ENCODE results near the gene ADAMTS12. TPM values are rescaled to one million over a fixed set of nuclear protein-coding genes. Genes with fewer than 3 reads are reported as not detected.

ADAMTS12 gene
- total RNA-seq, 1 experiment from 2014 or later, result 0.18 TPM

- H4K20me1 ChIP-seq (ENCODE audit: low read length), result no peaks in the 10 kb centered on the region
- POLR2A ChIA-PET (ENCODE audit: unreplicated experiment), result no interaction called here
- no peaks in the 10 kb centered on the region for H3K79me2 ChIP-seq (ENCODE audit: low read length)
Measured at GRCh38 chr5:33755231-33755630, 136.6 kb downstream of the ADAMTS12 start.

GRCh38 chr5:33753704-33754103, 138.1 kb downstream of the ADAMTS12 start:
- POLR2A ChIA-PET (ENCODE audit: unreplicated experiment), result no interaction called here
- no peak overlapping the region for H3K4me3 ChIP-seq (ENCODE audit: low read length)
- no peaks in the 10 kb centered on the region for H3K27me3 ChIP-seq (ENCODE audit: low read length)
- H3K9me2 ChIP-seq (replicated peaks; ENCODE audit: low read length), result no peaks in the 10 kb centered on the region
- H3F3A ChIP-seq (ENCODE audit: low read length, unreplicated experiment), result no peaks in the 10 kb centered on the region
- no peaks in the 10 kb centered on the region for H3K79me2 ChIP-seq (ENCODE audit: low read length)
- no peak overlapping the region for H2AFZ ChIP-seq (ENCODE audit: low read length)
- no peak for TF ChIP-seq EZH2phosphoT487 (IDR thresholded peaks at IDR 0.05; ENCODE audit: borderline replicate concordance, low read length)
- no peak for TF ChIP-seq EZH2 (IDR thresholded peaks at IDR 0.05; ENCODE audit: low read length, unreplicated experiment)
- TF ChIP-seq CTCF (conservative IDR thresholded peaks at IDR 0.05; ENCODE audit: low read depth, low read length), result no peak
- no peaks in the 10 kb centered on the region for H3K36me3 ChIP-seq (ENCODE audit: low read depth, low read length)
- H3K9me3 ChIP-seq (ENCODE audit: low read length), result no peaks in the 10 kb centered on the region
- peak; percentile 21 for DNase-seq
- no peak for ATAC-seq
- no peaks in the 10 kb centered on the region for H4K20me1 ChIP-seq (ENCODE audit: low read length)
- H3K9ac ChIP-seq (ENCODE audit: low read length), result no peak overlapping the region
- H3K4me1 ChIP-seq (ENCODE audit: insufficient read depth, low read length), result no peaks in the 10 kb centered on the region
- H3K27ac ChIP-seq (ENCODE audit: low read length), result no peak overlapping the region
- no TSS peak for BruUV-seq (replicated peaks)
- intact Hi-C loops (cut with micrococcal nuclease), result no loop called here
- H3K4me2 ChIP-seq (ENCODE audit: low read length), result no peak overlapping the region
- CTCF ChIA-PET, result no interaction called here

More at GRCh38 chr5:33755231-33755630, 136.6 kb downstream of the ADAMTS12 start:
- ATAC-seq (no peak), DNase-seq (no peak)
- Histone ChIP-seq H3K27ac (ENCODE audit: low read length) (no peak overlapping the region), H3K4me3 (ENCODE audit: low read length) (no peak overlapping the region), H3K9ac (ENCODE audit: low read length) (no peak overlapping the region), H3K36me3 (ENCODE audit: low read depth, low read length) (no peaks in the 10 kb centered on the region), H3K9me2 (replicated peaks; ENCODE audit: low read length) (no peaks in the 10 kb centered on the region), H2AFZ (ENCODE audit: low read length) (no peak overlapping the region), H3K27me3 (ENCODE audit: low read length) (no peaks in the 10 kb centered on the region), H3K4me2 (ENCODE audit: low read length) (no peak overlapping the region), H3F3A (ENCODE audit: low read length, unreplicated experiment) (no peaks in the 10 kb centered on the region), H3K9me3 (ENCODE audit: low read length) (no peaks in the 10 kb centered on the region), H3K4me1 (ENCODE audit: insufficient read depth, low read length) (no peaks in the 10 kb centered on the region)
- TF ChIP-seq EZH2 (IDR thresholded peaks at IDR 0.05; ENCODE audit: low read length, unreplicated experiment) (no peak), EZH2phosphoT487 (IDR thresholded peaks at IDR 0.05; ENCODE audit: borderline replicate concordance, low read length) (no peak), CTCF (conservative IDR thresholded peaks at IDR 0.05; ENCODE audit: low read depth, low read length) (no peak)
- BruUV-seq (replicated peaks), result no TSS peak
- intact Hi-C loops (cut with micrococcal nuclease), result no loop called here
- CTCF ChIA-PET, result no interaction called here

DNA sequence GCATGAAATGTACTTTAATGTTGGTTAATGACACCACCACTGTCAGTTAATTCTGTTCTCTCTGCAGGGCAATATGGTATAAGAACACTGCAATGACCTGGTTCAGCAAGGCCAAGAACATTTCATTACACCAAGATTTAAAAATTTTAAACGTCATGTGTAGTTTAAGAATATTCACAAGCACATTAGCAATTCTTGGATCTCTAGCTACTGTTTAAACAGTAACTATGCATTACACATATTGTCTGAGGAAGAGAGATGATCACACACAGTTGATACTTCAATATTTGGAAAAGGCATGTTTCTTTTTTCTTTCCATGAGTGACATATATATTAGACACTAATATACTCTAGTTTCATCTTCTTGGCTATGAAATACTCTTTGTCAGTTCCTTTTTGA, 143.0 kb downstream of the ADAMTS12 start:
- BruUV-seq (replicated peaks), result no TSS peak
- no peak overlapping the region for H3K4me2 ChIP-seq (ENCODE audit: low read length)
- intact Hi-C loops (cut with micrococcal nuclease), result no loop called here
- H3K9ac ChIP-seq (ENCODE audit: low read length), result no peak overlapping the region
- no peaks in the 10 kb centered on the region for H3K9me2 ChIP-seq (replicated peaks; ENCODE audit: low read length)
- no peaks in the 10 kb centered on the region for H4K20me1 ChIP-seq (ENCODE audit: low read length)
- no peaks in the 10 kb centered on the region for H3F3A ChIP-seq (ENCODE audit: low read length, unreplicated experiment)
- ATAC-seq, result no peak
- POLR2A ChIA-PET (ENCODE audit: unreplicated experiment), result no interaction called here
- no peaks in the 10 kb centered on the region for H3K27me3 ChIP-seq (ENCODE audit: low read length)
- no peak overlapping the region for H3K4me3 ChIP-seq (ENCODE audit: low read length)
- TF ChIP-seq EZH2phosphoT487 (IDR thresholded peaks at IDR 0.05; ENCODE audit: borderline replicate concordance, low read length), result no peak
- TF ChIP-seq CTCF (conservative IDR thresholded peaks at IDR 0.05; ENCODE audit: low read depth, low read length), result no peak
- no peak for TF ChIP-seq EZH2 (IDR thresholded peaks at IDR 0.05; ENCODE audit: low read length, unreplicated experiment)
- DNase-seq, result no peak
- no peak overlapping the region for H3K27ac ChIP-seq (ENCODE audit: low read length)
- H3K36me3 ChIP-seq (ENCODE audit: low read depth, low read length), result no peaks in the 10 kb centered on the region
- no peaks in the 10 kb centered on the region for H3K79me2 ChIP-seq (ENCODE audit: low read length)
- H3K4me1 ChIP-seq (ENCODE audit: insufficient read depth, low read length), result no peaks in the 10 kb centered on the region
- no peaks in the 10 kb centered on the region for H3K9me3 ChIP-seq (ENCODE audit: low read length)
- CTCF ChIA-PET, result no interaction called here
- no peak overlapping the region for H2AFZ ChIP-seq (ENCODE audit: low read length)
